CD4-positive, alpha-beta T cell (primary cell): ENCODE results near the gene RREB1. TPM values are rescaled to one million over a fixed set of nuclear protein-coding genes. Genes with fewer than 3 reads are reported as not detected.

Experiments used
- ATAC-seq: fragments of 200-7000 bp; cut with Tn5 transposase; one replicate; pipeline ENCODE4 v1.10.0; 2022; ENCODE audit warnings: mild to moderate bottlenecking; ENCODE audit not compliant: poor library complexity
- CTCF ChIA-PET: fragments of 350-600 bp; sonication (Branson Sonifier 250); formaldehyde crosslinking; loops from one replicate; lab custom pipeline; 2021; ENCODE audit warnings: antibody characterized with exemption, inconsistent platforms; lab: Charles Lee
- POLR2A ChIA-PET: fragments of 350-600 bp; sonication (Branson Sonifier 250); formaldehyde crosslinking; loops from one replicate; lab custom pipeline; 2021; ENCODE audit warnings: antibody characterized with exemption, inconsistent platforms; lab: Charles Lee
- DNase-seq, 14 experiments: peaks; one replicate each; pipeline ENCODE4 v3.0.0-alpha.2; 2013 to 2020; ENCODE audit warnings: mixed read lengths in 2 of 14
- H3K27ac ChIP-seq, 2 donors: one replicate each; pipeline versions ENCODE4 v1.5.1 to v1.7.0; 2013; ENCODE audit warnings: low read length in 2 of 2, low read depth in 1 of 2, mild to moderate bottlenecking in 1 of 2
- H3K27me3 ChIP-seq, 2 experiments: 1 replicate in 1 of 2; 2 replicates in 1 of 2; pipeline versions ENCODE4 v1.6.1 to v1.7.0; 2013; ENCODE audit warnings: low read length in 2 of 2, control low read depth in 1 of 2, mild to moderate bottlenecking in 1 of 2, moderate library complexity in 1 of 2; ENCODE audit not compliant: insufficient read depth in 2 of 2, control insufficient read depth in 1 of 2
- H3K36me3 ChIP-seq: one replicate; pipeline ENCODE4 v1.6.1; 2013; ENCODE audit warnings: low read length, control low read depth; ENCODE audit not compliant: insufficient read depth
- H3K4me1 ChIP-seq: one replicate; pipeline ENCODE4 v1.6.1; 2013; ENCODE audit warnings: low read length, control low read depth; ENCODE audit not compliant: insufficient read depth
- H3K4me3 ChIP-seq: one replicate; pipeline ENCODE4 v1.5.1; 2013; ENCODE audit warnings: mild to moderate bottlenecking, low read length, moderate library complexity
- H3K9me3 ChIP-seq, 2 experiments: 1 replicate in 1 of 2; 2 replicates in 1 of 2; pipeline versions ENCODE4 v1.6.1 to v1.7.0; 2013; ENCODE audit warnings: low read length in 2 of 2, mild to moderate bottlenecking in 2 of 2, control low read depth in 1 of 2, moderate library complexity in 1 of 2; ENCODE audit not compliant: control insufficient read depth in 1 of 2, insufficient read depth in 1 of 2
- H3K27ac Mint-ChIP-seq: one replicate; pipeline ENCODE4 v1.8.0; 2020; ENCODE audit warnings: mixed read lengths
- H3K27me3 Mint-ChIP-seq: one replicate; pipeline ENCODE4 v1.8.0; 2021; ENCODE audit warnings: mixed read lengths
- H3K36me3 Mint-ChIP-seq: one replicate; pipeline ENCODE4 v1.8.0; 2021; ENCODE audit warnings: low read depth, mixed read lengths
- H3K4me1 Mint-ChIP-seq: one replicate; pipeline ENCODE4 v1.8.0; 2021; ENCODE audit warnings: low read depth, mixed read lengths
- H3K4me3 Mint-ChIP-seq: one replicate; pipeline ENCODE4 v1.8.0; 2020; ENCODE audit warnings: mild to moderate bottlenecking, mixed read lengths
- H3K9me3 Mint-ChIP-seq: one replicate; pipeline ENCODE4 v1.8.0; 2020; ENCODE audit warnings: mixed read lengths
- CTCF ChIP-seq: fragments of 200-600 bp; IDR thresholded peaks from one replicate; pipeline ENCODE4 v1.8.0; 2022; ENCODE audit warnings: antibody characterized with exemption, mild to moderate bottlenecking
- intact Hi-C, 2 experiments: fragments of 100-400 bp; cut with DNase I in 1 of 2; cut with micrococcal nuclease in 1 of 2; formaldehyde crosslinking; loops; one replicate each; pipeline versions ENCODE4 v1.15.1 to v1.9.0; 2023 to 2025; cut with DNase I, micrococcal nuclease
- total RNA-seq, 174 experiments: library from RNA in 2 of 174; stranded (reverse) in 2 of 174; gene quantifications; one replicate each; pipeline ENCODE4 v1.2.3 and lab custom pipeline; 2021 to 2026

The RREB1 gene
- total RNA-seq, 2 experiments from 2014 or later = 56.5 to 60.0 TPM

DNA sequence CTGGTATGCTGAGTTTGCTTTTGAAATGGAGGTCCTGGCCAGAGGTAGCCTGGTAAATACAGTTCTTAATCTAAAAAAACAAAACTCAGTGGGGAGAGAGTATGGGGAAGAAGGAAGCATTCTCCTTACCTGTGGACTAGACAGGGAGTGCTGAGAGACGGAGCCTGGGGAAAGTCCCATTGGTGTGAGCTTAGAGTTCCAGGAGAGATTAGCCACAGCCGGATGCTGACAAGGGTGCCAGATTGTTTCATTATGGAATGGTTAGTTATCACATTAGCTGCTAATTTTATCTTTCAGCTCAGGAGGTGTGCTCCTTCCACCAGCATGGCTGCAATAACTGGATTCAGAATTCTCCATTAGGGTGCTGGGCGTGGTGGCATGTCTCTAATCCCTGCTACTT, 75.9 kb downstream of the RREB1 start:
- CTCF ChIA-PET = no interaction called here
- POLR2A ChIA-PET = interaction anchor here (0.5 kb wide), 1 partner anchor 13 kb away, joined by 4 read pairs; no protein-coding TSS in a partner anchor
- H3K9me3 ChIP-seq = no peaks in the 10 kb centered on the region
- no peak overlapping the region for H3K27ac Mint-ChIP-seq
- no peak for TF ChIP-seq CTCF
- peaks cover 92% of the 10 kb centered on the region for H3K36me3 Mint-ChIP-seq
- H3K4me3 Mint-ChIP-seq = no peak overlapping the region
- H3K4me3 ChIP-seq = no peak overlapping the region
- no peaks in the 10 kb centered on the region for H3K9me3 Mint-ChIP-seq
- no peak for ATAC-seq
- no peaks in the 10 kb centered on the region for H3K27me3 Mint-ChIP-seq
- peaks cover 12% of the 10 kb centered on the region for H3K4me1 Mint-ChIP-seq
- intact Hi-C loops = no loop called here
- H3K27ac ChIP-seq = no peak overlapping the region
- H3K36me3 ChIP-seq = peaks cover 76% of the 10 kb centered on the region
- DNase-seq = no peak
- no peaks in the 10 kb centered on the region for H3K27me3 ChIP-seq
- no peaks in the 10 kb centered on the region for H3K4me1 ChIP-seq

- CTCF ChIA-PET = no interaction called here
- no peaks in the 10 kb centered on the region for H3K9me3 Mint-ChIP-seq
These were observed 76.7 kb downstream of the RREB1 start for GRCh38 chr6:7184502-7184901.

GRCh38 chr6:7185561-7185960, 77.8 kb downstream of the RREB1 start:
- ATAC-seq = no peak
- ChIA-PET POLR2A (no interaction called here), CTCF (no interaction called here)
- no peak overlapping the region for H3K4me3 Mint-ChIP-seq
- H3K27me3 Mint-ChIP-seq = no peaks in the 10 kb centered on the region
- H3K27ac Mint-ChIP-seq = no peak overlapping the region
- Histone ChIP-seq H3K4me3 (no peak overlapping the region), H3K27ac (no peak overlapping the region), H3K4me1 (peaks cover 3% of the 10 kb centered on the region), H3K36me3 (peaks cover 82% of the 10 kb centered on the region), H3K9me3 (no peaks in the 10 kb centered on the region), H3K27me3 (no peaks in the 10 kb centered on the region)
- no peaks in the 10 kb centered on the region for H3K9me3 Mint-ChIP-seq
- TF ChIP-seq CTCF = no peak
- peaks cover 12% of the 10 kb centered on the region for H3K4me1 Mint-ChIP-seq
- intact Hi-C loops = no loop called here
- H3K36me3 Mint-ChIP-seq = peaks cover 94% of the 10 kb centered on the region
- no peak for DNase-seq

More at GRCh38 chr6:7184502-7184901, 76.7 kb downstream of the RREB1 start:
- no peaks in the 10 kb centered on the region for H3K9me3 ChIP-seq
- peaks cover 3% of the 10 kb centered on the region for H3K4me1 ChIP-seq
- DNase-seq (no peak), ATAC-seq (no peak)
- H3K27me3 ChIP-seq = no peaks in the 10 kb centered on the region
- H3K4me1 Mint-ChIP-seq = peaks cover 12% of the 10 kb centered on the region
- no peak overlapping the region for H3K27ac Mint-ChIP-seq
- no peak overlapping the region for H3K4me3 ChIP-seq
- no peak overlapping the region for H3K27ac ChIP-seq
- peaks cover 92% of the 10 kb centered on the region for H3K36me3 Mint-ChIP-seq
- POLR2A ChIA-PET = no interaction called here
- peaks cover 79% of the 10 kb centered on the region for H3K36me3 ChIP-seq
- intact Hi-C loops = no loop called here
- no peaks in the 10 kb centered on the region for H3K27me3 Mint-ChIP-seq
- H3K4me3 Mint-ChIP-seq = no peak overlapping the region
- no peak for TF ChIP-seq CTCF
